ENCODE results near the gene SPATA6. TPM values are rescaled to one million over a fixed set of nuclear protein-coding genes. Genes with fewer than 3 reads are reported as not detected.

The SPATA6 gene
- total and polyA plus RNA-seq, 2 of the 8 experiments (the other 6 are each of a cell fraction or from before 2014, with no cell fraction given): 2.4 to 17.2 TPM

DNA sequence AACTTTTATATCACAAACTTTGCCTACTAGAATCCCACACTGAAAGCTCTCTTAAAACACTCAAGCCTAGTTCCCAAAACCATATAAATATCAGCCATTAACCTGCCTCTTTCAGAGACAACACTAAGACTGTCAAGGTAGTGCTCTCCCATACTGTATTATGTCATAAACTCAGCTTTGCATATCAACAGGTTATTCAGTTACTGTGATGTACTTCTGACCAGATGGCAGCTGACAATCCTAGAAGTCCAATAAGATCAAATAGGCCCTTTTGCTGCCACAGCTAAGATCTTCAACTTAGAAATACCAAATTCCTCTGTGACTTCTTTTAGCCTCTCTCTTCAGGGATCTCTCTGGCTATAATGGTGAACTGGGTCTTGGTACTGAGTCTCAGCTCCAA is 97.2 kb downstream of the SPATA6 start (continued):
- TF ChIP-seq, protein P1, sequence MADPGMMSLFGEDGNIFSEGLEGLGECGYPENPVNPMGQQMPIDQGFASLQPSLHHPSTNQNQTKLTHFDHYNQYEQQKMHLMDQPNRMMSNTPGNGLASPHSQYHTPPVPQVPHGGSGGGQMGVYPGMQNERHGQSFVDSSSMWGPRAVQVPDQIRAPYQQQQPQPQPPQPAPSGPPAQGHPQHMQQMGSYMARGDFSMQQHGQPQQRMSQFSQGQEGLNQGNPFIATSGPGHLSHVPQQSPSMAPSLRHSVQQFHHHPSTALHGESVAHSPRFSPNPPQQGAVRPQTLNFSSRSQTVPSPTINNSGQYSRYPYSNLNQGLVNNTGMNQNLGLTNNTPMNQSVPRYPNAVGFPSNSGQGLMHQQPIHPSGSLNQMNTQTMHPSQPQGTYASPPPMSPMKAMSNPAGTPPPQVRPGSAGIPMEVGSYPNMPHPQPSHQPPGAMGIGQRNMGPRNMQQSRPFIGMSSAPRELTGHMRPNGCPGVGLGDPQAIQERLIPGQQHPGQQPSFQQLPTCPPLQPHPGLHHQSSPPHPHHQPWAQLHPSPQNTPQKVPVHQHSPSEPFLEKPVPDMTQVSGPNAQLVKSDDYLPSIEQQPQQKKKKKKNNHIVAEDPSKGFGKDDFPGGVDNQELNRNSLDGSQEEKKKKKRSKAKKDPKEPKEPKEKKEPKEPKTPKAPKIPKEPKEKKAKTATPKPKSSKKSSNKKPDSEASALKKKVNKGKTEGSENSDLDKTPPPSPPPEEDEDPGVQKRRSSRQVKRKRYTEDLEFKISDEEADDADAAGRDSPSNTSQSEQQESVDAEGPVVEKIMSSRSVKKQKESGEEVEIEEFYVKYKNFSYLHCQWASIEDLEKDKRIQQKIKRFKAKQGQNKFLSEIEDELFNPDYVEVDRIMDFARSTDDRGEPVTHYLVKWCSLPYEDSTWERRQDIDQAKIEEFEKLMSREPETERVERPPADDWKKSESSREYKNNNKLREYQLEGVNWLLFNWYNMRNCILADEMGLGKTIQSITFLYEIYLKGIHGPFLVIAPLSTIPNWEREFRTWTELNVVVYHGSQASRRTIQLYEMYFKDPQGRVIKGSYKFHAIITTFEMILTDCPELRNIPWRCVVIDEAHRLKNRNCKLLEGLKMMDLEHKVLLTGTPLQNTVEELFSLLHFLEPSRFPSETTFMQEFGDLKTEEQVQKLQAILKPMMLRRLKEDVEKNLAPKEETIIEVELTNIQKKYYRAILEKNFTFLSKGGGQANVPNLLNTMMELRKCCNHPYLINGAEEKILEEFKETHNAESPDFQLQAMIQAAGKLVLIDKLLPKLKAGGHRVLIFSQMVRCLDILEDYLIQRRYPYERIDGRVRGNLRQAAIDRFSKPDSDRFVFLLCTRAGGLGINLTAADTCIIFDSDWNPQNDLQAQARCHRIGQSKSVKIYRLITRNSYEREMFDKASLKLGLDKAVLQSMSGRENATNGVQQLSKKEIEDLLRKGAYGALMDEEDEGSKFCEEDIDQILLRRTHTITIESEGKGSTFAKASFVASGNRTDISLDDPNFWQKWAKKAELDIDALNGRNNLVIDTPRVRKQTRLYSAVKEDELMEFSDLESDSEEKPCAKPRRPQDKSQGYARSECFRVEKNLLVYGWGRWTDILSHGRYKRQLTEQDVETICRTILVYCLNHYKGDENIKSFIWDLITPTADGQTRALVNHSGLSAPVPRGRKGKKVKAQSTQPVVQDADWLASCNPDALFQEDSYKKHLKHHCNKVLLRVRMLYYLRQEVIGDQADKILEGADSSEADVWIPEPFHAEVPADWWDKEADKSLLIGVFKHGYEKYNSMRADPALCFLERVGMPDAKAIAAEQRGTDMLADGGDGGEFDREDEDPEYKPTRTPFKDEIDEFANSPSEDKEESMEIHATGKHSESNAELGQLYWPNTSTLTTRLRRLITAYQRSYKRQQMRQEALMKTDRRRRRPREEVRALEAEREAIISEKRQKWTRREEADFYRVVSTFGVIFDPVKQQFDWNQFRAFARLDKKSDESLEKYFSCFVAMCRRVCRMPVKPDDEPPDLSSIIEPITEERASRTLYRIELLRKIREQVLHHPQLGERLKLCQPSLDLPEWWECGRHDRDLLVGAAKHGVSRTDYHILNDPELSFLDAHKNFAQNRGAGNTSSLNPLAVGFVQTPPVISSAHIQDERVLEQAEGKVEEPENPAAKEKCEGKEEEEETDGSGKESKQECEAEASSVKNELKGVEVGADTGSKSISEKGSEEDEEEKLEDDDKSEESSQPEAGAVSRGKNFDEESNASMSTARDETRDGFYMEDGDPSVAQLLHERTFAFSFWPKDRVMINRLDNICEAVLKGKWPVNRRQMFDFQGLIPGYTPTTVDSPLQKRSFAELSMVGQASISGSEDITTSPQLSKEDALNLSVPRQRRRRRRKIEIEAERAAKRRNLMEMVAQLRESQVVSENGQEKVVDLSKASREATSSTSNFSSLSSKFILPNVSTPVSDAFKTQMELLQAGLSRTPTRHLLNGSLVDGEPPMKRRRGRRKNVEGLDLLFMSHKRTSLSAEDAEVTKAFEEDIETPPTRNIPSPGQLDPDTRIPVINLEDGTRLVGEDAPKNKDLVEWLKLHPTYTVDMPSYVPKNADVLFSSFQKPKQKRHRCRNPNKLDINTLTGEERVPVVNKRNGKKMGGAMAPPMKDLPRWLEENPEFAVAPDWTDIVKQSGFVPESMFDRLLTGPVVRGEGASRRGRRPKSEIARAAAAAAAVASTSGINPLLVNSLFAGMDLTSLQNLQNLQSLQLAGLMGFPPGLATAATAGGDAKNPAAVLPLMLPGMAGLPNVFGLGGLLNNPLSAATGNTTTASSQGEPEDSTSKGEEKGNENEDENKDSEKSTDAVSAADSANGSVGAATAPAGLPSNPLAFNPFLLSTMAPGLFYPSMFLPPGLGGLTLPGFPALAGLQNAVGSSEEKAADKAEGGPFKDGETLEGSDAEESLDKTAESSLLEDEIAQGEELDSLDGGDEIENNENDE (IDR thresholded peaks at IDR 0.05; ENCODE audit: insufficient replicate concordance, low read length): no peak
- TF ChIP-seq BACH1 (IDR thresholded peaks at IDR 0.05; ENCODE audit: low read length) (no peak), RXRA (IDR thresholded peaks at IDR 0.05; ENCODE audit: insufficient read depth, low read depth, low read length) (no peak), SIRT6 (IDR thresholded peaks at IDR 0.05; ENCODE audit: low read length) (no peak), GTF2F1 (IDR thresholded peaks at IDR 0.05; ENCODE audit: borderline replicate concordance, low read depth, low read length) (no peak), POU5F1 (IDR thresholded peaks at IDR 0.05; ENCODE audit: low read depth, low read length) (no peak), TAF1 (IDR thresholded peaks at IDR 0.05; ENCODE audit: low read depth, low read length) (no peak), TBP (IDR thresholded peaks at IDR 0.05; ENCODE audit: low read depth, low read length) (no peak), JUN (IDR thresholded peaks at IDR 0.05; ENCODE audit: low read depth, low read length) (no peak), SP1 (IDR thresholded peaks at IDR 0.05; ENCODE audit: low read depth, low read length) (no peak)
- TF ChIP-seq, protein P2, sequence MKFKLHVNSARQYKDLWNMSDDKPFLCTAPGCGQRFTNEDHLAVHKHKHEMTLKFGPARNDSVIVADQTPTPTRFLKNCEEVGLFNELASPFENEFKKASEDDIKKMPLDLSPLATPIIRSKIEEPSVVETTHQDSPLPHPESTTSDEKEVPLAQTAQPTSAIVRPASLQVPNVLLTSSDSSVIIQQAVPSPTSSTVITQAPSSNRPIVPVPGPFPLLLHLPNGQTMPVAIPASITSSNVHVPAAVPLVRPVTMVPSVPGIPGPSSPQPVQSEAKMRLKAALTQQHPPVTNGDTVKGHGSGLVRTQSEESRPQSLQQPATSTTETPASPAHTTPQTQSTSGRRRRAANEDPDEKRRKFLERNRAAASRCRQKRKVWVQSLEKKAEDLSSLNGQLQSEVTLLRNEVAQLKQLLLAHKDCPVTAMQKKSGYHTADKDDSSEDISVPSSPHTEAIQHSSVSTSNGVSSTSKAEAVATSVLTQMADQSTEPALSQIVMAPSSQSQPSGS (IDR thresholded peaks at IDR 0.05; ENCODE audit: low read length): no peak

Data from H1 (cell line).